CD4-positive, alpha-beta T cell treated with Interferon alpha-2 for 1 hour (primary cell): Measurements from ENCODE around the gene MPV17.
"Not testable (repeated sequence)": the region's sequence is repeated elsewhere in the genome, so short reads cannot be mapped to it uniquely, and the experiment has no call there.

Experiments
- DNase-seq, 2 donors: peaks; one replicate each; pipeline ENCODE4 v3.0.0-alpha.2; 2020 to 2022

Gene MPV17

GRCh38 chr2:27322766-27323595 is at the start of gene MPV17:
Gene MPV17 (minus strand): TSS chr2:27323097. CDS start chr2:27322517, 580 bp downstream.
- DNase-seq: peak; percentile 83 to 88

DNA sequence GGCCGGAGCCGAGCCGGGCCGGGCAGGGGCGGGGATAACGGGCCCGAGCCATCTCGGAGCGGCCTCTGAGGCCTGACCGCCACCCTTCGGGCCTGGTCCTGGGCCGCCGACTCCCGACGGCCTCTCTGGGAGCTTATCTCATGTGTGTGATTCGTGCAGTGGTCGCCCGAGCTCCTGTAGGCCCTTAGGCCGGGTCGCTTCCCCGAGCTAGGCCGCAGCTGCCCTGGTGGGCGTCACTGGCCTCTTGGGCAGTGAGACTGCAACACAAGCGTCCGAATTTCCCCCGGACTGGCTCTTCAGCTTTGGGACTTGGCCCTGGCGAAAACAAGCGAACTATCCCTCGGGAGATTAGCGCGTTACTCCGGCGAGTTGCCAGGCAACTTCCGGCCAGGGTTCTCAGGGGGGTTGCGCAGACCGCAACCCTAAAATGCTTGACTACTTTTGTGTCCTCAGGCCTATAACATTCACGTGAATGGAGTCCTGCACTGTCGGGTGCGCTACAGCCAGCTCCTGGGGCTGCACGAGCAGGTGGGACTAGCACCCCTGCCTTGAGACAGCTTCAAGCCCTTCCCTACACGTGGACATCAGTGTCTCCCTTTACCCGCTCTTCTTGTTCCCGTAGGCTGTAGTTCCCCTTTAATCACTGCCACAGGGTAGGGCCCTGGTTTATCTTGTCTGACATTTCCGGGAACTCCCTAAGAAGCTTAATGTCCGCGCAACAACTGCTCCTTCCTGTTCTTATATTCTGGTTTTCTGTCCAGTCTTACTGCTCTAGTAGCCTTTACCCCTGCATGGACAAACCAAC is 48.1 kb upstream of the MPV17 start:
- DNase-seq: peak; percentile 57 to 59

GRCh38 chr2:27370026-27370815 is 47.3 kb upstream of the MPV17 start, which contains the start of the genes EIF2B4 and SNX17:
Gene EIF2B4 (minus strand): TSS chr2:27370338. CDS start chr2:27370314, 24 bp downstream.
Gene SNX17 (plus strand): TSS chr2:27370616. CDS start chr2:27370744, 128 bp downstream.
- peak; percentile 99 to 100 for DNase-seq

- no peak for DNase-seq
These were observed 46.7 kb upstream of the MPV17 start for GRCh38 chr2:27369471-27370025.

DNA sequence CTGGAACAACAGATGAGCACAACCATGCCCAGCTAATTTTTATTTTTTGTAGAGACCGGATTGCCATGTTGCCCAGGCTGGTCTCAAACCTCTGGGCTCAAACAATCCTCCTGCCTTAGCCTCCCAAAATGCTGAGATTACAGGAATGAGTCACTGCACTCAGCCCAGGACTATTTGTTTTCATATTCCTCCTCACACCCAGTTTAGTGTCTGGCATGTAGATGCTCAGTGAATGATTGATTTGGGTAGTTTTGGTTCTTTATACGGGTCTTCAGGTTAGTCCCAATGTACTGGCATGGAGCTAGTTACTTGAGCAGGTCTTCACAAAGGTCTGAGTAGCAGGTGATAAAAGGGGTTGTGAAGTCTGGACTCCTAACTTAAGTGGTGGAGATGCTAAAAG is 41.0 kb upstream of the MPV17 start:
- no peak for DNase-seq

- DNase-seq: no peak
These were observed 40.0 kb upstream of the MPV17 start for GRCh38 chr2:27362678-27363420.

GRCh38 chr2:27356382-27357181 is 33.7 kb upstream of the MPV17 start, which contains the start of gene GTF3C2:
Gene GTF3C2 (minus strand): TSS chr2:27356764. CDS start chr2:27343554, 13,210 bp downstream.
- DNase-seq: peak; percentile 92 to 93

DNA sequence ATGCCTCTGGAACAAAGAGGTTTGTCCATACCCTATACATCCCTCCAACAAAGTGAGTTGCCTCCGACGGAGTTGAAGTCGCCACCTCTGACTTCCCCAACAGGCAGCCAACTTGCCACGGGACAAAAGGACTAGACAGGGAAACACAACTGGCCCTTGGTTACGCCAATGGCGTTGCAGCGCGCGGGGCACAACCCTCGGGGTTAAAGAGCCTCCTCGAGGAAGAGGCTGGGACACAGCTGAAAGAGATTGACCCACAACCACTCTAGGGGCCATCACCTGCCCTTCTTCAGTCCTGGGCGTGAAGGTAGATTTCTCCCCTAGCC is 33.1 kb upstream of the MPV17 start:
- DNase-seq: no peak

DNA sequence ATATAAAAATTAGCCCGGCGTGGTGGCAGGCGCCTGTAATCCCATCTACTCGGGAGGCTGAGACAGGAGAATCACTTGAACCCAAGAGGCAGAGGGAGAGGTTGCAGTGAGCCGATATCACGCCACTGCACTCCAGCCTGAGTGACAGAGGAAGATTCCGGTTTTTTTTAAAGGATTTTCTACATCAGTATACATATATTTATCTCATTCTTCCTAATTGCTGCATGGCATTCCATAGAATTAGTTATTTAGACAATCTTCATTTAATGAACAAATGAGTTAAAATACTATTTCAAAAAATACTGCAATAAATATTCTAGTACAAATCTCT is 31.7 kb upstream of the MPV17 start:
- DNase-seq: no peak

DNA sequence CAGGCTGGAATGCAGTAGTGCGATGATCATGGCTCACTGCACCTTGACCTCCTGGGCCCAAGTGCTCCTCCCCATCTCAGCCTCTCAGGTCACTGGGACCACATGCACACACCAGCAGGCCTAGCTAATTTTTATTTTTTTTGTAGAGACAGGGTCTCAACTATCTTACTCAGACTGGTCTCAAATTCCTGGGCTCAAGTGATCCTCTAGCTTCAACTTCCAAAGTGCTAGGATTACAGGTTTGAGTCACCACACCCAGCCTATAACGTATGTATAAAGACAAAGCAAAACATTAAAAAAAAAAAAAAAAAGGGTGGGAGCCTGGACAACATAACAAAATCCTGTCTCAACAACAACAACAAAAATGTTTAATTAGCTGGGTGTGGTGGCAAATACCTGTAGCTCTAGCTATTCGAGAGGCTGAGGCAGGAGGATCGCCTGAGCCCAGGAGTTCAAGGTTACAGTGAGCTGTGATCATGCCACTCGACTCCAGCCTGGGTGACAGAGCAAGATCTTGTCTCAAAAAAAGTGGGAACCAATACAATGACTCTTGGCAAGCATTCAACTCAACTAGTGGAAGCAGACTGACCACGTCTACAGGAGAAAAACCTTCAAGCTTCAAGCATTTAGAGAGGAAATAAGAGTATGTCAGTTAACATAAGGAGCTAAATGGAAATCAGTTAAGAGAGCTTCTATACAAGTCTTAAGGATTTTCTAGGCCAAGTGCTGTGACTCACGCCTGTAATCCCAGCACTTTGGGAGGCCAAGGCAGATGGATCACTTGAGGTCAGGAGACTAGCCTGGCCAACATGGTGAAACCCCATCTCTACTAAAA is 31.1 kb upstream of the MPV17 start:
- no peak for DNase-seq

- DNase-seq: not testable (repeated sequence)
These were observed 30.5 kb upstream of the MPV17 start for GRCh38 chr2:27353386-27353761.

DNA sequence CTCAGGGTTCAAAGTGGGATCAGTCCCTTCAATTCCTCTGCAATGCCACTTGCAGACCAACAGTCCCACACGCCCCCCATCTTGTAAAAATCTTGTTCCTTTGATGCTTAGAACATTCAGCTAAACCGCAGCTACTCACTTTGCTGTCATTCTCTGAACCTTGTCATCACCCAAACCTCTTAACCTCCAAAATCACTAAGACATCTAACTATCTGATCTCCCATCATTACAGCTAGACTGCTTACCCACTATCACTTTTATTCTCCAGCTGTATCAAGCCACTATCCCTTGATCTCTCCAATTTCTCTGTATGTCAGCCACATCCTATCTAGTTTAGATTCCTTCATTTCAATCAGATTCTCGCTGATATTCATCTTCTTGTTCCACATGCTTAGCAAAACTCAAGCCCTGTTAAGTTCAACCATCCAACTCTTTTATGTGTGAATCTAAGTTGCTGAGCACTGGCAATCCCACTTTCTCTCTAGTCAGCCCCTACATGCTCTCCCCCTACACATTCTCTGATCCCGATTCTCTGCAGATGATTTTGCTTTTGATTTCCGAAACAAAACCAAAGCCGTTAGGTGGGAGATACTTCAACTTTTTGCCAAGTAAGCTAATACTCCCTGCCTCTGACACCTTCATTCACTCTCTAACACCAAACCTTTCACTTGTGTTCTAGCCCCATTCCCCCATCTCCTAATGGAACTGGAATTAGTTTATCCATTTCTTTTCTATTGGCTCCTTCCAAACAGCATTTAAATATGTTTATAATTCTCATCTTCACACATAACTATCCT is 29.1 kb upstream of the MPV17 start:
- peak in 1 of 2 donors; percentile 26 for DNase-seq

GRCh38 chr2:27350106-27350693 is 27.3 kb upstream of the MPV17 start:
- DNase-seq: no peak

- DNase-seq: no peak
These were observed 24.7 kb upstream of the MPV17 start for GRCh38 chr2:27347641-27348040.

DNA sequence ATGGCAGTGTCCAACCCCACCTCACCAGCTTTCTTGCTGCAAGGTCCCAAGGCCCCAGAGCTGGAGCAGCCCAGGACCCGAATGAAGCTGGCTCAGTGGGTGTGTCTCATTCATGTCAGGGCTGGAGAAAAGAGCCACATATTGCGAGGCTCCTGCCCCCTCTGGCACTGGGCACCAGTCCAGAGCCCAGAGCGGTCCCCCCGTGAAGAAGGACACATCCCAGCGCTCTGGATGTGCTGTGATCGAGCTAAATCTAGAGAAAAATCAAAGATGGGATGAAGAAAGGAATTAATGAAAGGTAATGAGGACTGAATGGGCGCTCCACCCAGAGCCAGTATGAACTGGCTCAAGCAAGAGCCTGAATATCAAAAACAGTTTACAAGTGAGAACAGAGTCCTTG is 13.3 kb upstream of the MPV17 start:
- no peak for DNase-seq

- DNase-seq: no peak
These were observed 12.4 kb upstream of the MPV17 start for GRCh38 chr2:27335311-27335710.

DNA sequence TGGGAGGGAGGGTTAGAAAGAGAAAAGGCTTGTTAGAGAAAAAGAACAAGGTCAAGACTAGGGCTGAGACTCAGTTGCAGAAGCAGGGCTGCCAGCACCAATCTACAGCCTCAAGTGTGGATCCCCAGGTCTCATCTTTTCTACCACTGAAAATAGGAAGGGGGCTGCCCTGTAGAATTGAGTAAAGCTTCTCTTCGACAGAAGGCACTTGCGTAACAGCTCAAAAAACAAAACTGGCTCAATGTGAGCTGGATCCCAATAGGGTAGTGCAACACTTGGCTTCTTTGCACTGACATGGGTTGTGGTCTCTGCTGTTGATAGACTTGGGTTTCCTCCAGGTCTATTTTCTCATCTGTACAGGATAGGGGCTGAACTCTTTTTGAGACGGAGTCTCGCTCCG is 1.8 kb upstream of the MPV17 start:
- DNase-seq: no peak

DNA sequence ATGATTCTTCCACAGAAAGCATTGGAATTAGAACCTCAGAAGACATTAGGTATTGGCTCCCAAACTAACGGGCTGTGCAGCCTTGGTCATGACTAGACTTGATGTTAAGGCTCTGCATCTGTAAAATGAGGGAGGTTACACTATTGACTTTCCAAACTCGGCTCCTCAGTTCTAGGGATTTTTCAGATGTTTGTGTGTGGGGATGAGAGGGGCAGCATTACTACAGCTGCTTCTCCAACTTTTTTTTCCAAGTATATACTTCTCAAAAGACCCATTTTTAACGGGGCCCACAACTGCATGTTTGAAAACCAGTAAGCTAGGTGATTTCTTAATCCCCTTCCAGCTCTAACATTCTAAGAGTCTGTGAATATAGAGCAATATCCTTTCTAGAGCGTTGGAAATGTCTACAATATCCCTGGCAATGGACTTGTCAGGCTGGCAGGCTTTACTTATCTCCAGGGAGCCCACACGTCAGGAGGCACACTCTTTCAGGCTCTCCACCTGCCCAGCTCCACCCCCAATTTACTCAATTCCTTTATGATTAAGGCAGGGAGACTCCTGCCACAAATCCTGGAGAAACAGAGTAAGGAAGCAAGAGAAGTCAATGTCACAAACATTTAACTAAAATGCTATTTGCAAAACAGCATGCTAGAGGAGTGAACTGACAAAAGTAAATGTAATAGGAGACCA is 844 bp upstream of the MPV17 start:
- no peak for DNase-seq
